ENCODE measurements around the gene MYO3B.

GRCh38 chr2:170563401-170563800, 385.5 kb downstream of the MYO3B start:
- TF ChIP-seq, protein P1, sequence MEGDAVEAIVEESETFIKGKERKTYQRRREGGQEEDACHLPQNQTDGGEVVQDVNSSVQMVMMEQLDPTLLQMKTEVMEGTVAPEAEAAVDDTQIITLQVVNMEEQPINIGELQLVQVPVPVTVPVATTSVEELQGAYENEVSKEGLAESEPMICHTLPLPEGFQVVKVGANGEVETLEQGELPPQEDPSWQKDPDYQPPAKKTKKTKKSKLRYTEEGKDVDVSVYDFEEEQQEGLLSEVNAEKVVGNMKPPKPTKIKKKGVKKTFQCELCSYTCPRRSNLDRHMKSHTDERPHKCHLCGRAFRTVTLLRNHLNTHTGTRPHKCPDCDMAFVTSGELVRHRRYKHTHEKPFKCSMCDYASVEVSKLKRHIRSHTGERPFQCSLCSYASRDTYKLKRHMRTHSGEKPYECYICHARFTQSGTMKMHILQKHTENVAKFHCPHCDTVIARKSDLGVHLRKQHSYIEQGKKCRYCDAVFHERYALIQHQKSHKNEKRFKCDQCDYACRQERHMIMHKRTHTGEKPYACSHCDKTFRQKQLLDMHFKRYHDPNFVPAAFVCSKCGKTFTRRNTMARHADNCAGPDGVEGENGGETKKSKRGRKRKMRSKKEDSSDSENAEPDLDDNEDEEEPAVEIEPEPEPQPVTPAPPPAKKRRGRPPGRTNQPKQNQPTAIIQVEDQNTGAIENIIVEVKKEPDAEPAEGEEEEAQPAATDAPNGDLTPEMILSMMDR (IDR thresholded peaks at IDR 0.05; ENCODE audit: insufficient read depth, low read length, poor library complexity, severe bottlenecking): no peak
- TF ChIP-seq EZH2phosphoT487 (conservative IDR thresholded peaks at IDR 0.05; ENCODE audit: low read length): no peak

Measured in SU-DHL-6 (cell line).